Neural crest cell (in vitro differentiated cells): ENCODE results near the gene UFM1. TPM values are rescaled to one million over a fixed set of nuclear protein-coding genes. Genes with fewer than 3 reads are reported as not detected.

ENCODE experiments used
- DNase-seq: peaks from one replicate; pipeline ENCODE4 v3.0.0; 2021; ENCODE audit warnings: low read depth, mixed read lengths, low spot score
- H3K27ac Mint-ChIP-seq: one replicate; pipeline ENCODE4 v1.8.0; 2021; ENCODE audit warnings: mild to moderate bottlenecking, mixed read lengths; ENCODE audit not compliant: unreplicated experiment
- H3K27me3 Mint-ChIP-seq: 2 replicates; pipeline ENCODE4 v1.8.0; 2021; ENCODE audit warnings: low read depth, mild to moderate bottlenecking, mixed read lengths
- H3K36me3 Mint-ChIP-seq: 2 replicates; pipeline ENCODE4 v1.8.0; 2021; ENCODE audit warnings: low read depth, mild to moderate bottlenecking, mixed read lengths
- H3K4me1 Mint-ChIP-seq: 2 replicates; pipeline ENCODE4 v1.8.0; 2021; ENCODE audit warnings: mixed read lengths
- H3K4me3 Mint-ChIP-seq: one replicate; pipeline ENCODE4 v1.8.0; 2021; ENCODE audit warnings: mild to moderate bottlenecking, mixed read lengths
- H3K9me3 Mint-ChIP-seq: 2 replicates; pipeline ENCODE4 v1.8.0; 2021; ENCODE audit warnings: mixed read lengths
- CTCF ChIP-seq: fragments of 200-600 bp; sonication (generic); conservative IDR thresholded peaks from 2 replicates; pipeline ENCODE4 v1.5.0; 2021; ENCODE audit warnings: antibody characterized with exemption, mild to moderate bottlenecking
- total RNA-seq: library from RNA; stranded (reverse); gene quantifications from 2 replicates; pipeline ENCODE4 v1.2.1, GENCODE V29; 2021

UFM1 gene
- total RNA-seq, 1 donor from 2014 or later: 35.7 TPM

- Mint-ChIP-seq H3K27me3 (no peaks in the 10 kb centered on the region), H3K36me3 (no peaks in the 10 kb centered on the region), H3K27ac (no peak overlapping the region), H3K4me1 (no peaks in the 10 kb centered on the region), H3K4me3 (no peak overlapping the region), H3K9me3 (no peaks in the 10 kb centered on the region)
- DNase-seq: no peak
- TF ChIP-seq CTCF: no peak
Observed at GRCh38 chr13:38382946-38383345, 33.3 kb downstream of the UFM1 start.

GRCh38 chr13:38384171-38384570, 34.5 kb downstream of the UFM1 start:
- Mint-ChIP-seq H3K4me1 (no peaks in the 10 kb centered on the region), H3K9me3 (no peaks in the 10 kb centered on the region), H3K4me3 (no peak overlapping the region), H3K36me3 (no peaks in the 10 kb centered on the region), H3K27me3 (no peaks in the 10 kb centered on the region), H3K27ac (no peak overlapping the region)
- TF ChIP-seq CTCF: no peak
- DNase-seq: no peak

- no peak for DNase-seq
- H3K4me3 Mint-ChIP-seq: no peak overlapping the region
- no peak for TF ChIP-seq CTCF
- no peaks in the 10 kb centered on the region for H3K36me3 Mint-ChIP-seq
- no peaks in the 10 kb centered on the region for H3K27me3 Mint-ChIP-seq
- H3K4me1 Mint-ChIP-seq: no peaks in the 10 kb centered on the region
- no peak overlapping the region for H3K27ac Mint-ChIP-seq
- peaks cover 2% of the 10 kb centered on the region for H3K9me3 Mint-ChIP-seq
Observed at GRCh38 chr13:38385153-38385891, 35.7 kb downstream of the UFM1 start.

GRCh38 chr13:38386421-38386820, 36.8 kb downstream of the UFM1 start:
- no peak for DNase-seq
- TF ChIP-seq CTCF: no peak
- H3K36me3 Mint-ChIP-seq: no peaks in the 10 kb centered on the region
- no peak overlapping the region for H3K27ac Mint-ChIP-seq
- no peaks in the 10 kb centered on the region for H3K27me3 Mint-ChIP-seq
- no peaks in the 10 kb centered on the region for H3K4me1 Mint-ChIP-seq
- H3K4me3 Mint-ChIP-seq: no peak overlapping the region
- H3K9me3 Mint-ChIP-seq: peaks cover 5% of the 10 kb centered on the region

GRCh38 chr13:38391341-38391740, 41.7 kb downstream of the UFM1 start:
- DNase-seq: no peak
- Mint-ChIP-seq H3K9me3 (peaks cover 5% of the 10 kb centered on the region), H3K27ac (peak overlapping the region; percentile 35), H3K27me3 (no peaks in the 10 kb centered on the region), H3K4me1 (no peaks in the 10 kb centered on the region), H3K36me3 (no peaks in the 10 kb centered on the region), H3K4me3 (no peak overlapping the region)
- TF ChIP-seq CTCF: no peak
